Ishikawa (cell line): ENCODE measurements around the gene MC1R.

Experiments used
- CEBPB ChIP-seq: IDR thresholded peaks from 2 replicates; pipeline ENCODE4 v1.6.1; 2012
- CREB1 ChIP-seq: IDR thresholded peaks from 2 replicates; pipeline ENCODE4 v1.6.1; 2012; ENCODE audit warnings: low read depth
- EGR1 ChIP-seq: IDR thresholded peaks from 2 replicates; pipeline ENCODE4 v1.6.1; 2012
- EP300 ChIP-seq: IDR thresholded peaks from 2 replicates; pipeline ENCODE4 v1.6.1; 2012; ENCODE audit warnings: borderline replicate concordance
- FOXM1 ChIP-seq: IDR thresholded peaks from 2 replicates; pipeline ENCODE4 v1.6.1; 2012; ENCODE audit warnings: low read depth, borderline replicate concordance
- NFIC ChIP-seq: IDR thresholded peaks from 2 replicates; pipeline ENCODE4 v1.6.1; 2012
- RAD21 ChIP-seq: IDR thresholded peaks from 2 replicates; pipeline ENCODE4 v1.6.1; 2012; ENCODE audit warnings: low read depth
- TAF1 ChIP-seq: IDR thresholded peaks from 2 replicates; pipeline ENCODE4 v1.6.1; 2012; ENCODE audit warnings: low read depth, mild to moderate bottlenecking
- TCF12 ChIP-seq: IDR thresholded peaks from 2 replicates; pipeline ENCODE4 v1.6.1; 2012; ENCODE audit warnings: low read depth
- TEAD4 ChIP-seq: IDR thresholded peaks from 2 replicates; pipeline ENCODE4 v1.6.1; 2012
- YY1 ChIP-seq: IDR thresholded peaks from 2 replicates; pipeline ENCODE4 v1.6.1; 2012; ENCODE audit warnings: low read depth
- ZBTB7A ChIP-seq: IDR thresholded peaks from 2 replicates; pipeline ENCODE4 v1.6.1; 2012; ENCODE audit warnings: low read depth
- TF ChIP-seq, protein P1 (sequence below): IDR thresholded peaks from 2 replicates; pipeline ENCODE4 v1.6.1; 2012; ENCODE audit warnings: low read depth, mild to moderate bottlenecking
- TF ChIP-seq, protein P2 (sequence below): IDR thresholded peaks from 2 replicates; pipeline ENCODE4 v1.6.1; 2012
- TF ChIP-seq, protein P3 (sequence below): IDR thresholded peaks from 2 replicates; pipeline ENCODE4 v1.6.1; 2012

The MC1R gene

DNA sequence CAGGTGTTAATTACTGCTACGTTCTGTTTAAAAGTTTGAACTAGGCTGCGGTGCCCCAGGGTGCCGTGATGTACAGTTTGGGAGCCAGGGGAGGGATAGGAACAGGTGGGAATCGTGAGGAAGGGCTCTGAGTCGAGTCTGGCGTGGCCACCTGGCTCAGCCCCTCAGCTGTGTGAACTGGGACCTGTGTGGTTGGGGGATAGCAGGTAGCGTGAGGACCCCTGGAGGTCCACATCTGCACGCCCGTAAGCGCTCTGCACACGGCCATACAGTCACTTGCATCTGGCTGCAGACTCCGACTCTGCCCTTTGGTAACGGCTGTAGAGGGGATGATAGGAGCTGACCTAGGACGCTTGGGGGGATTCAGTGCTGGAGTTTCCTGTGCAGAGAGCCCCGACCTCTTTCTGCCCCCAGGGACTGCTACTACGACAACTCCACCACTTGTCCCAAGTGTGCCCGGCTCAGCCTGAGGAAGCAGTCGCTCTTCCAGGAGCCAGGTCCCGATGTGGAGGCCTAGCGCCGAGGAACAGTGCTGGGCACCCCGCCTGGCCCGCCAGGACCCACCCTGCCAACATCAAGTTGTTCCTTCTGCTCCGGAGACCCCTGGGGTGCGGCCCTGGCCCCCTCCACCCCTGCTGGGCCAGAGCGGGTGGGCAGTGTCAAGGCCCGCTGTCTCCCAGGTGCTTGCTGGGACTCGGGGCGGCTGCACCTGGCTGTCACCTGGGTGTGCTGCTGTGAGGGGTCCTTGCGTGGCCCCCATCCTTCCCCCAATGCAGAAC is 47.0 kb downstream of the MC1R start:
- TF ChIP-seq YY1 (no peak), TAF1 (no peak), CEBPB (no peak), RAD21 (no peak), TCF12 (no peak), NFIC (no peak), FOXM1 (no peak), EGR1 (no peak), EP300 (no peak), TEAD4 (no peak), ZBTB7A (no peak), CREB1 (no peak)
- TF ChIP-seq, protein P1, sequence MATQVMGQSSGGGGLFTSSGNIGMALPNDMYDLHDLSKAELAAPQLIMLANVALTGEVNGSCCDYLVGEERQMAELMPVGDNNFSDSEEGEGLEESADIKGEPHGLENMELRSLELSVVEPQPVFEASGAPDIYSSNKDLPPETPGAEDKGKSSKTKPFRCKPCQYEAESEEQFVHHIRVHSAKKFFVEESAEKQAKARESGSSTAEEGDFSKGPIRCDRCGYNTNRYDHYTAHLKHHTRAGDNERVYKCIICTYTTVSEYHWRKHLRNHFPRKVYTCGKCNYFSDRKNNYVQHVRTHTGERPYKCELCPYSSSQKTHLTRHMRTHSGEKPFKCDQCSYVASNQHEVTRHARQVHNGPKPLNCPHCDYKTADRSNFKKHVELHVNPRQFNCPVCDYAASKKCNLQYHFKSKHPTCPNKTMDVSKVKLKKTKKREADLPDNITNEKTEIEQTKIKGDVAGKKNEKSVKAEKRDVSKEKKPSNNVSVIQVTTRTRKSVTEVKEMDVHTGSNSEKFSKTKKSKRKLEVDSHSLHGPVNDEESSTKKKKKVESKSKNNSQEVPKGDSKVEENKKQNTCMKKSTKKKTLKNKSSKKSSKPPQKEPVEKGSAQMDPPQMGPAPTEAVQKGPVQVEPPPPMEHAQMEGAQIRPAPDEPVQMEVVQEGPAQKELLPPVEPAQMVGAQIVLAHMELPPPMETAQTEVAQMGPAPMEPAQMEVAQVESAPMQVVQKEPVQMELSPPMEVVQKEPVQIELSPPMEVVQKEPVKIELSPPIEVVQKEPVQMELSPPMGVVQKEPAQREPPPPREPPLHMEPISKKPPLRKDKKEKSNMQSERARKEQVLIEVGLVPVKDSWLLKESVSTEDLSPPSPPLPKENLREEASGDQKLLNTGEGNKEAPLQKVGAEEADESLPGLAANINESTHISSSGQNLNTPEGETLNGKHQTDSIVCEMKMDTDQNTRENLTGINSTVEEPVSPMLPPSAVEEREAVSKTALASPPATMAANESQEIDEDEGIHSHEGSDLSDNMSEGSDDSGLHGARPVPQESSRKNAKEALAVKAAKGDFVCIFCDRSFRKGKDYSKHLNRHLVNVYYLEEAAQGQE, result no peak
- TF ChIP-seq, protein P2, sequence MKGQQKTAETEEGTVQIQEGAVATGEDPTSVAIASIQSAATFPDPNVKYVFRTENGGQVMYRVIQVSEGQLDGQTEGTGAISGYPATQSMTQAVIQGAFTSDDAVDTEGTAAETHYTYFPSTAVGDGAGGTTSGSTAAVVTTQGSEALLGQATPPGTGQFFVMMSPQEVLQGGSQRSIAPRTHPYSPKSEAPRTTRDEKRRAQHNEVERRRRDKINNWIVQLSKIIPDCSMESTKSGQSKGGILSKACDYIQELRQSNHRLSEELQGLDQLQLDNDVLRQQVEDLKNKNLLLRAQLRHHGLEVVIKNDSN, result no peak
- TF ChIP-seq, protein P3, sequence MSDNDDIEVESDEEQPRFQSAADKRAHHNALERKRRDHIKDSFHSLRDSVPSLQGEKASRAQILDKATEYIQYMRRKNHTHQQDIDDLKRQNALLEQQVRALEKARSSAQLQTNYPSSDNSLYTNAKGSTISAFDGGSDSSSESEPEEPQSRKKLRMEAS, result no peak

DNA sequence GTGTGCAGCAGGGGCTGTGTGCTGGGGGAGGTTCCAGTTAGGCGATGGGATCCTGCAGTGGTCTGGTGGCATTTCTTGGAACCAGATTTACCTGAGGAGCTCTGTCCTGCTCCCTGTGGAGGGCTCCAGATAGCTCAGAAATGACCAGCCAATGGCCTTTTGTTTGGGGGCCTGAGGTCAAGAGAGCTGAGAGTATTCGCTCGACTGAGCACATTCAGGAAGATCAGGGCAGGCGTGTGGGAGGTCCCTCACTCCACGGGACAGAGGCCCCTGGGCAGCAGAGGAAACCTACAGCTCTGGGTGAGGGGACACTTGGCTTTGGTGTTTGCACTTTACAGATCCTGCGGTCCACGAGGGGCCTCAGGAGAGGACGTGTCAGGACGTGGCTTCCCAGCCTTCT is 48.1 kb downstream of the MC1R start:
- TF ChIP-seq YY1 (no peak), EGR1 (no peak), RAD21 (no peak), TAF1 (no peak), CEBPB (no peak), FOXM1 (no peak), CREB1 (no peak), TCF12 (no peak), ZBTB7A (no peak), NFIC (no peak), EP300 (no peak), TEAD4 (no peak)
- TF ChIP-seq, protein P1, result no peak
- TF ChIP-seq, protein P3, result no peak
- TF ChIP-seq, protein P2, result no peak

DNA sequence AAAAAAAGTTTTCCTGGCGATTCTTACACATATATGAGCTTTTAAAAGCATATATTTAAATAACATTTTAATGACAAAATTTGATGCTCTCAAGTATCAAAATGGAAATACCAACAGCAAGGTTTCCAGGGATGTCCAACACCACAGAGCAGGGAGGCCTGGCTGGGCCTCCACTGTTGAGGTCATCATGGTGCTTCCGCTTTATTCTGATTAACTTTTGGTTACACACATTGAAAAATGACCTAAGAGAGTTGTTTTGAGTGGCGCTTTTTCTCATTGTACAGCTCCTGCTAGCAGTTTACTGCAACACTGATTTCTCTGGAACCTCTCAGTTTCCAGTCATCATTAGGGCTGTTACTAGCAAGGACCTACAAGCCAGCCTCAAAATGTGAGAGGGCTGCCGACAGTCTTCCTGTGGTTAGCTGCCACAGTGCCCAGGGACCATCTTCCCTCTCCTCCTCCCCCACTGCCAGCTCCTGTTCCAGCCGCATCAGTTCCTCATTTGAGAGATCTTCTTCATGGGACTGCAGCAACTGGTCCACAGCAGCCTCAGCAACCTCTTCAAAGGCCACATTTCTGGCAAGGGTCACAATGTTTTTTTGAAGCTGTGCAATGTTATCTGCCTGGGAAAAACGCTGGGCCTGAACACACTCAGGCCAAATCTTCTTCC is 51.2 kb downstream of the MC1R start:
- TF ChIP-seq, protein P3, result no peak
- TF ChIP-seq TCF12 (no peak), FOXM1 (no peak), TAF1 (no peak), RAD21 (no peak), TEAD4 (no peak), YY1 (no peak), NFIC (no peak), ZBTB7A (no peak), EGR1 (no peak), CEBPB (no peak), EP300 (no peak), CREB1 (no peak)
- TF ChIP-seq, protein P2, result no peak
- TF ChIP-seq, protein P1, result no peak
